GM18951 (cell line): ENCODE results near the gene TNIP1.

Experiments used
- POLR2A ChIP-seq: IDR thresholded peaks from 4 replicates; pipeline ENCODE4 v1.6.1; 2011; ENCODE audit warnings: mild to moderate bottlenecking; ENCODE audit not compliant: insufficient read length, insufficient read depth; ENCODE audit errors: extremely low read depth
- in situ Hi-C: fragments of 300-500 bp; cut with MboI; formaldehyde crosslinking; loops from one replicate; pipeline ENCODE4 v1.12.0; 2022; ENCODE audit warnings: low sequenced_read_pairs, mixed read lengths, inconsistent platforms; ENCODE audit not compliant: unreplicated experiment

TNIP1 gene

GRCh38 chr5:151006704-151007334, 74.0 kb downstream of the TNIP1 start:
- no peak for TF ChIP-seq POLR2A
- in situ Hi-C loops: no loop called here

DNA sequence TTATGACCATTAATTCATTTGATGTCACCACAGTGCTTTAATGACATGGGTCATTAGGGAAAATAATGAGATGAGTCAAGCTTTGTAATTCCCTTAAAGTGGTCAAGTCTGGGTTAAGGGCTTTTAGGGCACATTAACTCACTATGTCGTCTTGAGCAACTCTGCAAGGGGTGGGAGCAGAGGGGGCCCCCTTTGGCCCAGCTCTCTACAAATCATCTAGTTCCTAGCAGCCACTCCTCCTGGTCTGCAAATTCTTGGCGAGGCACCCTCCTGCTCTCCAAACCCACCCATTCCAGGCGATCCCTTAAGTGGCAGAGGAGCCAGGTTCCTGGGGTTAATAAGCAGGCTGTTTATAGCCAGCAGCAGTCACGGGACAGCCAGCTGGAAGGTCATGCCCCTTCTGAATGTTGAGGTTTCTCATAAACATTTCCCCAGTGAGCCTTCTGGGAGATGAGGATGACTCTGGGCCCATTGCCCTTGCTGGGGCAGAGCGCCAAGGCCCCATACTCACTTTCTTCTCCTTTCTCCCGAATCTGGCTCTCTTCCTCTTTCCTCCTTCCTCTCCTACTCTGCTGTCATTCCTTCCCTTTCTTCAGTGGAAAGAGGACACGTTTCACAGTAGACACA, 74.8 kb downstream of the TNIP1 start:
- TF ChIP-seq POLR2A: no peak
- in situ Hi-C loops: no loop called here

DNA sequence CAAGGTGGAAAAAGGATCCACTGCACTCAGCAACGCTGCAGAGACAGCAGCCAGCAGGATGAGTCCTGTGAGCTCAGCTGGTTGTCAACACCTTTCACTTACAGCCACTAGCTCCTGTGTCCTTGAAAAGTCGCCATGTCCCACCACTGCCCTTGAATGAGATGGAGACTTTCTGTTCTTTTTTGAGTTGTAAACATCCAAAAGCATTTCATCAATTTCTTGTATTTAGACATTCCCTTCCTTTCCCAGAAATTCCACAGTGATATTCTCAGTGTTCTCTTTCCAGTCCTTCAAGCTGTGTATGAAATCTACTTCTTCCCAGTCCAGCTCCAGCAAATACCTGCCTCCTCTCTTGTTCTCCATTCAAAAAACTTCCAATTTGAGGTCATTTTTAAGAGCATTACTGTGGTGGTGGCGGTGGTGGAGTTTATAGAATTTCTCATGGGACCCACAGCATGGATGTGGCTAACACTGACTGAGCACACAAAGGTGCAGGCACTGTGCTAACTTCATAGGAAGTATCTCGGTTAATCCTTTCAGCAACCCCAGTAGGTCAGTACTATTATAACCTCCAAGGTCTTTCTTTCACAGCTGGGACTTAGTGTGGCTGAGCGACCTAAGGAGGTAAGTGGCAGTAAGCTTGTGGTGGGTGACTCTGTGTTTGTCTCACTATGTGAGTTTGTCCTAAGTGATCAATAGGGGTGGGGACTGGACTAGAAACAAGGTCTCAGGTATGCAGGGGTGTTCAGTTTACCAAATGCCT, 75.5 kb downstream of the TNIP1 start:
- in situ Hi-C loops: no loop called here
- no peak for TF ChIP-seq POLR2A

DNA sequence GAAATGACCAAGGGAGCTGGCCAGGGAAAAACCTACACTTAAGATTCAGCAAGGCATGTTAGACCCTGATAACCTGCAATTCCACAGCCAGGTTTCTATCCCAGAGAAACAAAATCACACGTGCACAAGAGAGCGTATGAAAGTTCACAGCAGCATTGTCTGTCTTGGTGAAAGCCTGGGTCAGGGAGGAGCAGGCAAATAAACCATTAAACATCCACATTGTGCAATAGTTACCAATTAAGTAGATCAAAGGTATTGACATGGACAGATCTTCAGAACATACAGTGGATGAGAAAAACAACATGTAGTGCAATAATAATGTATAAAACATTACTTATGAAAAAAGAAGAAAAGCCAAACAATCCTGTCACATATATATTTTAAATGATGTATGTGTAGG, 76.3 kb downstream of the TNIP1 start:
- TF ChIP-seq POLR2A: no peak
- in situ Hi-C loops: no loop called here

- TF ChIP-seq POLR2A: no peak
- in situ Hi-C loops: no loop called here
These were observed 77.4 kb downstream of the TNIP1 start for GRCh38 chr5:151003503-151003860.

- in situ Hi-C loops: no loop called here
- no peak for TF ChIP-seq POLR2A
These were observed 77.9 kb downstream of the TNIP1 start for GRCh38 chr5:151002681-151003502.

- TF ChIP-seq POLR2A: no peak
- in situ Hi-C loops: no loop called here
These were observed 78.6 kb downstream of the TNIP1 start for GRCh38 chr5:151002250-151002649.

- in situ Hi-C loops: no loop called here
- TF ChIP-seq POLR2A: no peak
These were observed 79.4 kb downstream of the TNIP1 start for GRCh38 chr5:151001436-151001835.

- no peak for TF ChIP-seq POLR2A
- in situ Hi-C loops: no loop called here
These were observed 81.0 kb downstream of the TNIP1 start for GRCh38 chr5:150999704-151000442.

GRCh38 chr5:150993826-150994412, 86.9 kb downstream of the TNIP1 start:
- TF ChIP-seq POLR2A: no peak
- in situ Hi-C loops: no loop called here

DNA sequence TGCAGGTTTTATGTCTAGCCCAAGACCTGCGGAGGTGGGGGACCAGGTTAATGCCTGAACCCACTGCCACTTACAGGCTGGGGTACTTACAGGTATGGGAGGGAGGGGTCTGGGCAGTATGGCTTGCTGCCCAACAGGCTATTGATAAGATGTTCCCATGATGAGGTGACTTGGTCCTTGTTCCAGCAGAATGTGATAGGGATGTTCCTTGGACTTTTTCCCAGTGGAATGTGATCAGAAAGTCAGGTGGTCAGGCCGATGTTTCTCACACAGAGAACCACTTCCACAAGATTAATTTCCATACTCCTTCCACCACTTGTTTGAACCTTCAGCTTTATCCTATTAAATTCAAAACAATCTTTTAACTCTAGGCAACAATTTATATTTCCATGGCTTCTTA, 87.4 kb downstream of the TNIP1 start:
- in situ Hi-C loops: no loop called here
- TF ChIP-seq POLR2A: no peak

GRCh38 chr5:150992705-150993104, 88.1 kb downstream of the TNIP1 start:
- no peak for TF ChIP-seq POLR2A
- in situ Hi-C loops: no loop called here
